B cell (primary cell): ENCODE results near the gene MSTO1. TPM values are rescaled to one million over a fixed set of nuclear protein-coding genes. Genes with fewer than 3 reads are reported as not detected.
"Not testable (repeated sequence)": the region's sequence is repeated elsewhere in the genome, so short reads cannot be mapped to it uniquely, and the experiment has no call there.

Experiments
- ATAC-seq: fragments of 200-7000 bp; cut with Tn5 transposase; one replicate; pipeline ENCODE4 v1.10.0; 2021; ENCODE audit warnings: low read depth, mild to moderate bottlenecking, moderate number of reproducible peaks, moderate library complexity
- CTCF ChIA-PET: fragments of 350-600 bp; sonication (Branson Sonifier 250); formaldehyde crosslinking; loops from one replicate; lab custom pipeline; 2021; ENCODE audit warnings: antibody characterized with exemption, inconsistent platforms; lab: Charles Lee
- POLR2A ChIA-PET: fragments of 350-600 bp; sonication (Branson Sonifier 250); formaldehyde crosslinking; loops from one replicate; lab custom pipeline; 2021; ENCODE audit warnings: antibody characterized with exemption; lab: Charles Lee
- DNase-seq: peaks from one replicate; pipeline ENCODE4 v3.0.0; 2013
- H2AFZ ChIP-seq: 2 replicates; pipeline ENCODE4 v1.6.1; 2012; ENCODE audit warnings: mild to moderate bottlenecking, low read depth, low read length; ENCODE audit not compliant: insufficient read depth, poor library complexity, severe bottlenecking
- H3K27ac ChIP-seq, 2 donors: 1 replicate in 1 of 2; 2 replicates in 1 of 2; pipeline ENCODE4 v1.5.1; 2012 to 2013; ENCODE audit warnings: low read length in 2 of 2, mild to moderate bottlenecking in 2 of 2, moderate library complexity in 1 of 2
- H3K27me3 ChIP-seq, 4 experiments: fragments of 200-600 bp in 1 of 4; sonication (generic) in 1 of 4; replicated peaks in 1 of 4; 1 replicate in 2 of 4; 2 replicates in 2 of 4; pipeline versions ENCODE4 v1.6.1 to v1.7.0; 2013 to 2016; ENCODE audit warnings: low read length in 3 of 4, mild to moderate bottlenecking in 2 of 4, mixed read lengths in 1 of 4, moderate library complexity in 1 of 4; ENCODE audit not compliant: insufficient read depth in 4 of 4, control insufficient read depth in 3 of 4; ENCODE audit errors: control extremely low read depth in 1 of 4
- H3K36me3 ChIP-seq, 2 experiments: replicated peaks in 1 of 2; 1 replicate in 1 of 2; 2 replicates in 1 of 2; pipeline versions ENCODE4 v1.6.1 to v1.7.1; 2013; ENCODE audit warnings: low read length in 1 of 2; ENCODE audit not compliant: insufficient read depth in 2 of 2, control insufficient read depth in 1 of 2; ENCODE audit errors: control extremely low read depth in 1 of 2, extremely low read depth in 1 of 2
- H3K4me1 ChIP-seq, 2 donors: fragments of 200-600 bp in 1 of 2; sonication (generic) in 1 of 2; 1 replicate in 1 of 2; 2 replicates in 1 of 2; pipeline versions ENCODE4 v1.5.1 to v1.6.1; 2013 to 2017; ENCODE audit warnings: low read length in 2 of 2; ENCODE audit not compliant: control insufficient read depth in 2 of 2, insufficient read depth in 2 of 2
- H3K4me2 ChIP-seq: replicated peaks from 2 replicates; pipeline ENCODE3; 2012; ENCODE audit warnings: mild to moderate bottlenecking, low read depth, low read length; ENCODE audit not compliant: poor library complexity, severe bottlenecking
- H3K4me3 ChIP-seq, 5 experiments: fragments of 200-600 bp in 1 of 5; sonication (generic) in 1 of 5; 1 replicate in 3 of 5; 2 replicates in 2 of 5; pipeline versions ENCODE4 v1.5.1 to v1.7.0; 2011 to 2016; ENCODE audit warnings: low read length in 4 of 5, mild to moderate bottlenecking in 4 of 5, low read depth in 2 of 5, control low read depth in 1 of 5, moderate library complexity in 1 of 5; ENCODE audit not compliant: insufficient read depth in 1 of 5; ENCODE audit errors: control extremely low read depth in 1 of 5, extremely low read depth in 1 of 5
- H3K79me2 ChIP-seq: fragments of 200-600 bp; sonication (generic); one replicate; pipeline ENCODE4 v1.6.0; 2016; ENCODE audit warnings: low read length; ENCODE audit not compliant: control insufficient read depth, insufficient read depth
- H3K9ac ChIP-seq: fragments of 200-600 bp; sonication (generic); 2 replicates; pipeline ENCODE4 v1.6.1; 2017; ENCODE audit warnings: mild to moderate bottlenecking, low read length, moderate library complexity
- H3K9me3 ChIP-seq, 3 donors: one replicate each; pipeline versions ENCODE4 v1.6.1 to v1.7.1; 2013; ENCODE audit warnings: low read length in 2 of 3; ENCODE audit not compliant: control insufficient read depth in 2 of 3, insufficient read depth in 1 of 3; ENCODE audit errors: control extremely low read depth in 1 of 3
- H4K20me1 ChIP-seq: 2 replicates; pipeline ENCODE4 v1.6.0; 2012; ENCODE audit warnings: mild to moderate bottlenecking, low read length; ENCODE audit not compliant: insufficient read depth, control insufficient read depth, poor library complexity, severe bottlenecking
- H3K27ac Mint-ChIP-seq: one replicate; pipeline ENCODE4 v1.8.0; 2021; ENCODE audit warnings: mixed read lengths
- H3K27me3 Mint-ChIP-seq: one replicate; pipeline ENCODE4 v1.8.0; 2021; ENCODE audit warnings: mixed read lengths
- H3K4me1 Mint-ChIP-seq: one replicate; pipeline ENCODE4 v1.8.0; 2021; ENCODE audit warnings: mixed read lengths
- H3K4me3 Mint-ChIP-seq: one replicate; pipeline ENCODE4 v1.8.0; 2021; ENCODE audit warnings: mixed read lengths
- H3K9me3 Mint-ChIP-seq: one replicate; pipeline ENCODE4 v1.8.0; 2022; ENCODE audit warnings: mixed read lengths; ENCODE audit not compliant: insufficient read depth
- EZH2 ChIP-seq: IDR thresholded peaks from 2 replicates; pipeline ENCODE4 v1.6.1; 2012; ENCODE audit warnings: borderline replicate concordance, low read depth, mild to moderate bottlenecking, moderate library complexity, low read length; ENCODE audit not compliant: insufficient read depth, poor library complexity, severe bottlenecking
- WGBS: methylation state at CpG from one replicate; pipeline ENCODE4 v1.1.5; 2013; ENCODE audit warnings: missing lambda C conversion rate; ENCODE audit not compliant: insufficient coverage; 5-methylcytosine and 5-hydroxymethylcytosine counted together
- intact Hi-C: fragments of 100-400 bp; cut with micrococcal nuclease; formaldehyde crosslinking; loops from one replicate; pipeline ENCODE4 v1.10.0; 2022
- polyA minus RNA-seq: library from RNA; depleted of rRNA, polyadenylated mRNA; stranded (reverse); fragments of >200 nt; gene quantifications from 2 replicates; pipeline ENCODE4 v1.2.3, GENCODE V29; 2012
- polyA plus RNA-seq: library from polyadenylated mRNA; depleted of rRNA; stranded (reverse); fragments of >200 nt; gene quantifications from 2 replicates; pipeline ENCODE4 v1.2.3, GENCODE V29; 2012
- total RNA-seq, 2 donors: library from RNA; stranded (reverse); fragments of 120-200 nt in 1 of 2; gene quantifications; 1 replicate in 1 of 2; 2 replicates in 1 of 2; pipeline versions ENCODE4 v1.2.3 to v1.2.4, GENCODE V29; 2013 to 2022
- TF ChIP-seq, protein P1 (sequence below): fragments of 200-600 bp; IDR thresholded peaks from one replicate; pipeline ENCODE4 v1.8.0; 2022; ENCODE audit warnings: antibody characterized with exemption, mild to moderate bottlenecking

The MSTO1 gene
- 113 TPM in 2 replicates for total RNA-seq
- total RNA-seq (2013) = 35.7 TPM
- 79.3 and 79.5 TPM in 2 replicates for polyA plus RNA-seq
- polyA minus RNA-seq = 53.2 and 66.6 TPM in 2 replicates

GRCh38 chr1:155609515-155610256, at the start of gene MSTO1:
Gene MSTO1 (plus strand): TSS chr1:155610218. CDS start chr1:155610249, 31 bp downstream.
- POLR2A ChIA-PET = interaction anchor here (1.1 kb wide), 1 partner anchor 47 kb away, joined by 6 read pairs; the partner anchor contains the start of gene ASH1L
- Histone ChIP-seq H3K4me2 (peak within 1 kb of the TSS; percentile 73), H3K27ac (peak within 1 kb of the TSS; percentile 43 to 53), H3K4me3 (peak within 1 kb of the TSS; percentile 61 to 89 (median 85)), H3K36me3 (no peaks in the 10 kb centered on the region), H3K4me1 (peaks cover 0 to 5% of the 10 kb centered on the region in 2 donors), H4K20me1 (no peaks in the 10 kb centered on the region), H3K79me2 (no peaks in the 10 kb centered on the region), H3K27me3 (no peaks in the 10 kb centered on the region), H3K9me3 (no peaks in the 10 kb centered on the region), H3K9ac (peak within 1 kb of the TSS; percentile 67), H2AFZ (peak within 1 kb of the TSS; percentile 80)
- Mint-ChIP-seq H3K4me1 (peaks cover 6% of the 10 kb centered on the region), H3K27ac (peak within 1 kb of the TSS; percentile 89), H3K9me3 (no peaks in the 10 kb centered on the region), H3K4me3 (peak within 1 kb of the TSS; percentile 99), H3K27me3 (no peaks in the 10 kb centered on the region)
- CTCF ChIA-PET = no interaction called here
- ATAC-seq = peak; percentile 95
- intact Hi-C loops = no loop called here
- TF ChIP-seq EZH2 = no peak
- TF ChIP-seq, protein P1, sequence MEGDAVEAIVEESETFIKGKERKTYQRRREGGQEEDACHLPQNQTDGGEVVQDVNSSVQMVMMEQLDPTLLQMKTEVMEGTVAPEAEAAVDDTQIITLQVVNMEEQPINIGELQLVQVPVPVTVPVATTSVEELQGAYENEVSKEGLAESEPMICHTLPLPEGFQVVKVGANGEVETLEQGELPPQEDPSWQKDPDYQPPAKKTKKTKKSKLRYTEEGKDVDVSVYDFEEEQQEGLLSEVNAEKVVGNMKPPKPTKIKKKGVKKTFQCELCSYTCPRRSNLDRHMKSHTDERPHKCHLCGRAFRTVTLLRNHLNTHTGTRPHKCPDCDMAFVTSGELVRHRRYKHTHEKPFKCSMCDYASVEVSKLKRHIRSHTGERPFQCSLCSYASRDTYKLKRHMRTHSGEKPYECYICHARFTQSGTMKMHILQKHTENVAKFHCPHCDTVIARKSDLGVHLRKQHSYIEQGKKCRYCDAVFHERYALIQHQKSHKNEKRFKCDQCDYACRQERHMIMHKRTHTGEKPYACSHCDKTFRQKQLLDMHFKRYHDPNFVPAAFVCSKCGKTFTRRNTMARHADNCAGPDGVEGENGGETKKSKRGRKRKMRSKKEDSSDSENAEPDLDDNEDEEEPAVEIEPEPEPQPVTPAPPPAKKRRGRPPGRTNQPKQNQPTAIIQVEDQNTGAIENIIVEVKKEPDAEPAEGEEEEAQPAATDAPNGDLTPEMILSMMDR = no peak
- peak; percentile 92 for DNase-seq
- WGBS = 2% methylated on average over 25 of the region's 47 CpGs

DNA sequence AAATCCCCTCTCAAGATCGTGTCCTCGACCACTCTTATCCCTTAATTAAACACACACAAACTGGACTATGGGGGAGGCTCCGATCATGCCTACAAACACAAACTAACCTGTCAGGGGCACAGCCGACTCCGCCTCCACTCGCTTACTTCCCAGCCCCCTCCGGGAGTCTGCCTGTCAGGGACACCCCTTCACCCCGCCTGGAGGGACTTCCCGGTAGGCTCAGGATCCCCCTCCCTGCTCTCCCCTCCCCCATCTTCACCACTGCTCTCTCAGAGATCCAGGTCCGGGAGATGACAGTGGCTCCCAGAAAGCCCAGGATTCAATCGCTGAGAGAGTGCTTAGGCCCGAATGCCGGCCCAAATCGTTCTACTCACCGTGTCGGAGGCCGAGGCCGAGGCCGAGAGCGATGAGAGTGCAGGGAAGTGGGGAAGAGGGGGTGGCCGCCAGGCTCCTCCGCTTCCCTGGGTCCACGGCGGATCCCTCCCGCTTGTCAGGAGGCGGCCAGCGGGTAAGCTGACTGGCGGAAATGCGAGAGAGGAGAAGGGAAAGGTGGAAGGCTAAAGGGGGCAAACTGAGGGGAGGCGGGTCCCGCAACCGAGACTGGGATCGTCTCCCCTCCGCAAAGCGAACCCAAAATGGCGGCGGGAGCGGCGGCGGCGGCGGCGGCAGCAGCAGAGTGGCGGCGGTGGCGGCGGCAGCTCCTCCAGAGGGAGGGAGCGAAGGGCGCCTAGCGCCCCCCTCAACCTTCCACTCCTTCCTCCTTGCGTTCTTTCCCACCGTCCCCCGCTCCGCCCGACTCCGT, 48.0 kb upstream of the MSTO1 start:
- CTCF ChIA-PET, DNase-seq, H3K9me3 ChIP-seq, H3K27me3 ChIP-seq, H3K9me3 Mint-ChIP-seq, H3K27me3 Mint-ChIP-seq, H3K36me3 ChIP-seq: not testable (repeated sequence)
- Mint-ChIP-seq H3K27ac (peak overlapping the region; percentile 98), H3K4me1 (peaks cover 47% of the 10 kb centered on the region), H3K4me3 (peak overlapping the region; percentile 99)
- peak overlapping the region; percentile 71 for H3K4me2 ChIP-seq
- H3K27ac ChIP-seq = peak overlapping the region; percentile 96 to 97
- ATAC-seq = peak; percentile 26
- peaks cover 19 to 27% of the 10 kb centered on the region in 2 donors for H3K4me1 ChIP-seq
- POLR2A ChIA-PET = interaction anchor here (1.5 kb wide), 1 partner anchor 48 kb away, joined by 6 read pairs; the partner anchor contains the start of gene MSTO1
- peak overlapping the region; percentile 94 for H2AFZ ChIP-seq
- peak overlapping the region in 4 of 5 experiments; percentile 83 to 96 (median 92) for H3K4me3 ChIP-seq
- H3K9ac ChIP-seq = peak overlapping the region; percentile 88
- WGBS = 0% methylated on average over 47 of the region's 56 CpGs
- peaks cover 88% of the 10 kb centered on the region for H3K79me2 ChIP-seq
- intact Hi-C loops = loop anchor here (2.0 to 5.0 kb wide), 4 partner anchors 33 to 300 kb away; partner anchors contain the start of genes GON4L, SCAMP3 and SYT11
- peaks cover 14% of the 10 kb centered on the region for H4K20me1 ChIP-seq
